Measurements from ENCODE around the gene SLC30A1.

GRCh38 chr1:211551638-211552460 is 27.1 kb downstream of the SLC30A1 start:
- TF ChIP-seq CTCF (CRISPR knock-in tag; IDR thresholded peaks at IDR 0.05) = no peak
- TF ChIP-seq RBFOX2 (IDR thresholded peaks at IDR 0.05; ENCODE audit: low read depth, low read length) = no peak
- TF ChIP-seq RAD21 (CRISPR knock-in tag; IDR thresholded peaks at IDR 0.05) = no peak
- no peak for TF ChIP-seq PBX2 (CRISPR knock-in tag; IDR thresholded peaks at IDR 0.05)

All from HepG2 (cell line).